ENCODE measurements around the gene DVL1. TPM values are rescaled to one million over a fixed set of nuclear protein-coding genes. Genes with fewer than 3 reads are reported as not detected.
A peak's percentile ranks its signal among the peaks of the same experiment; 100 is the strongest.

Gene DVL1
- total RNA-seq, 1 experiment from 2014 or later = 71.0 TPM

- H3K4me1 Mint-ChIP-seq = peaks cover 18 to 31% of the 10 kb centered on the region in 2 experiments
- Histone ChIP-seq H3K4ac (ENCODE audit: low read depth, low read length) (no peak overlapping the region), H4K8ac (replicated peaks; ENCODE audit: insufficient read length, low read depth, low read length) (no peak overlapping the region), H4K91ac (ENCODE audit: insufficient read length, low read depth, low read length) (no peak overlapping the region), H2BK5ac (ENCODE audit: insufficient read length, low read length) (no peak overlapping the region), H3K23me2 (ENCODE audit: insufficient read length, low read depth, low read length, poor library complexity, severe bottlenecking) (peaks cover 15% of the 10 kb centered on the region), H3K9me3 (ENCODE audit: control insufficient read depth, low read depth, low read length) (no peaks in the 10 kb centered on the region), H2AK5ac (ENCODE audit: insufficient read length, low read length) (no peak overlapping the region), H3K27ac (ENCODE audit: insufficient read length, low read depth, low read length) (no peak overlapping the region), H3K14ac (ENCODE audit: insufficient read depth, low read length) (no peak overlapping the region), H2BK20ac (ENCODE audit: low read depth, low read length, poor library complexity, severe bottlenecking) (no peak overlapping the region), H3K4me2 (ENCODE audit: insufficient read depth, insufficient read length, low read length) (peak overlapping the region; percentile 33), H4K20me1 (ENCODE audit: control insufficient read depth, insufficient read depth, insufficient read length) (no peaks in the 10 kb centered on the region), H2BK15ac (ENCODE audit: low read depth, low read length) (no peak overlapping the region), H2BK12ac (ENCODE audit: insufficient read length, low read depth, low read length) (no peak overlapping the region), H3K56ac (ENCODE audit: insufficient read length, low read depth, low read length) (no peak overlapping the region), H3K79me2 (ENCODE audit: insufficient read depth, low read length) (no peaks in the 10 kb centered on the region), H3K18ac (ENCODE audit: insufficient read length, low read depth, low read length) (no peak overlapping the region), H3K23ac (ENCODE audit: insufficient read length, low read depth, low read length) (no peak overlapping the region), H2AFZ (ENCODE audit: low read length) (no peak overlapping the region), H2BK120ac (ENCODE audit: low read depth, low read length, poor library complexity, severe bottlenecking) (no peak overlapping the region), H3K9ac (ENCODE audit: extremely low read depth, insufficient read length, low read length) (no peak overlapping the region), H4K5ac (ENCODE audit: insufficient read length, low read depth, low read length) (no peak overlapping the region), H3K27me3 (ENCODE audit: insufficient read depth, low read length) (no peaks in the 10 kb centered on the region), H3K79me1 (ENCODE audit: insufficient read depth, low read depth, low read length, poor library complexity, severe bottlenecking) (no peaks in the 10 kb centered on the region), H3K4me1 (ENCODE audit: insufficient read depth, low read length) (peaks cover 5% of the 10 kb centered on the region; the same call in 1 of the 2 replicates), H3T11ph (ENCODE audit: low read length) (no peak overlapping the region)
- H3K36me3 Mint-ChIP-seq (ENCODE audit: insufficient read depth in 1 of 3, low read depth in 3 of 3) = peaks cover 0 to 7% (median 7%) of the 10 kb centered on the region in 3 experiments; a peak in 3 of 7 replicates
- WGBS (ENCODE audit: extremely low coverage, insufficient read length, low lambda C conversion rate) = no CpG with 5 or more reads among the region's 11 CpGs
- H3K4me3 Mint-ChIP-seq = peak overlapping the region; percentile 74 to 86
- DNase-seq = peak; percentile 55
- no peaks in the 10 kb centered on the region; a peak in 1 of 5 replicates for H3K9me3 Mint-ChIP-seq
- peak; percentile 32; the same call in 1 of the 3 replicates for TF ChIP-seq CTCF (conservative IDR thresholded peaks at IDR 0.05)
- H3K27ac Mint-ChIP-seq = peak overlapping the region in 2 of 3 experiments; percentile 83 to 95; a peak in 3 of 7 replicates
- H3K27me3 Mint-ChIP-seq (ENCODE audit: low read depth) = peaks cover 3% of the 10 kb centered on the region; the same call in 1 of the 2 replicates
Measured at GRCh38 chr1:1306070-1306660, 43.1 kb downstream of the DVL1 start.
